AG04449 (cell line): ENCODE data around the gene RAP1GAP2.
"Not testable (repeated sequence)": the region's sequence is repeated elsewhere in the genome, so short reads cannot be mapped to it uniquely, and the experiment has no call there.

Source experiments
- CTCF ChIA-PET: fragments of 350-600 bp; formaldehyde crosslinking; extraction: SDS; loops from one replicate; lab custom pipeline; 2021; ENCODE audit warnings: antibody characterized with exemption; lab: Yijun Ruan, JAX
- POLR2A ChIA-PET: fragments of 400-600, 350-600 bp; formaldehyde crosslinking; extraction: SDS; loops from one replicate; lab custom pipeline; 2020; ENCODE audit warnings: antibody characterized with exemption, inconsistent platforms; lab: Yijun Ruan, JAX
- DNase-seq: peaks from one replicate; pipeline ENCODE4 v3.0.0-alpha.2; 2010; ENCODE audit warnings: low read depth, low spot score
- H3K4me3 ChIP-seq: 2 replicates; pipeline ENCODE4 v1.5.1; 2011; ENCODE audit warnings: low read depth, mild to moderate bottlenecking, control low read depth, low read length
- CTCF ChIP-seq: IDR thresholded peaks from one replicate; pipeline ENCODE4 v1.5.1; 2011; ENCODE audit warnings: mild to moderate bottlenecking, moderate library complexity, low read length, control low read depth, inconsistent platforms; ENCODE audit not compliant: insufficient read depth; ENCODE audit errors: missing control alignments

Gene RAP1GAP2

GRCh38 chr17:2816688-2817087 is 20.4 kb downstream of the RAP1GAP2 start:
- ChIA-PET POLR2A (no interaction called here), CTCF (no interaction called here)
- no peak for DNase-seq
- H3K4me3 ChIP-seq = no peak overlapping the region
- no peak for TF ChIP-seq CTCF

GRCh38 chr17:2819294-2819693 is 23.1 kb downstream of the RAP1GAP2 start:
- POLR2A ChIA-PET, CTCF ChIA-PET, DNase-seq, H3K4me3 ChIP-seq: not testable (repeated sequence)

GRCh38 chr17:2819921-2820501 is 23.8 kb downstream of the RAP1GAP2 start:
- ChIA-PET POLR2A (no interaction called here), CTCF (no interaction called here)
- no peak for DNase-seq
- no peak overlapping the region for H3K4me3 ChIP-seq
- no peak for TF ChIP-seq CTCF

GRCh38 chr17:2821868-2822267 is 25.6 kb downstream of the RAP1GAP2 start:
- ChIA-PET POLR2A (no interaction called here), CTCF (interaction anchor here (0.7 kb wide), 1 partner anchor 97 kb away, joined by 3 read pairs; no protein-coding TSS in a partner anchor)
- no peak for TF ChIP-seq CTCF
- H3K4me3 ChIP-seq = no peak overlapping the region
- DNase-seq = no peak

- no peak for TF ChIP-seq CTCF
- ChIA-PET POLR2A (no interaction called here), CTCF (no interaction called here)
- DNase-seq = no peak
- H3K4me3 ChIP-seq = no peak overlapping the region
These were observed 26.1 kb downstream of the RAP1GAP2 start for GRCh38 chr17:2822358-2822757.

- H3K4me3 ChIP-seq = no peak overlapping the region
- TF ChIP-seq CTCF = no peak
- no peak for DNase-seq
- POLR2A ChIA-PET = no interaction called here
- CTCF ChIA-PET = interaction anchor here (1.3 kb wide), 1 partner anchor 187 kb away, joined by 3 read pairs; no protein-coding TSS in a partner anchor
These were observed 29.2 kb downstream of the RAP1GAP2 start for GRCh38 chr17:2825253-2825970.
